Measurements from ENCODE around the gene MAP2K2. TPM values are rescaled to one million over a fixed set of nuclear protein-coding genes. Genes with fewer than 3 reads are reported as not detected.

Gene MAP2K2
- polyA plus RNA-seq, 2 of the 4 experiments (the other 2 are of a cell fraction), result 41.7 to 115 TPM

- TF ChIP-seq NPAS2 (CRISPR knock-in tag; IDR thresholded peaks at IDR 0.05; ENCODE audit: borderline replicate concordance) (no peak), POLR2AphosphoS2 (conservative IDR thresholded peaks at IDR 0.05; ENCODE audit: low read length) (no peak)
Measured at GRCh38 chr19:4109626-4109945, 14.3 kb downstream of the MAP2K2 start (continued).

- WGBS (ENCODE audit: missing lambda C conversion rate), result 95% methylated on average over 35 of the region's 35 CpGs
- Histone ChIP-seq H3K4me3 (no peak overlapping the region), H3K27ac (no peak overlapping the region), H3K4me1 (no peaks in the 10 kb centered on the region), H3K4me2 (no peak overlapping the region), H3K9me3 (no peaks in the 10 kb centered on the region)
- CTCF ChIA-PET, result interaction anchor here (0.9 to 1.4 kb wide), 3 partner anchors 8 to 99 kb away, joined by 3 to 6 read pairs (median 3); no protein-coding TSS in a partner anchor
- DNase-seq (ENCODE audit: low read depth in 1 of 2, low spot score in 1 of 2) (no peak), FAIRE-seq (no peak), ATAC-seq (no peak)
- POLR2A ChIA-PET, result no interaction called here
- TF ChIP-seq, protein P1, sequence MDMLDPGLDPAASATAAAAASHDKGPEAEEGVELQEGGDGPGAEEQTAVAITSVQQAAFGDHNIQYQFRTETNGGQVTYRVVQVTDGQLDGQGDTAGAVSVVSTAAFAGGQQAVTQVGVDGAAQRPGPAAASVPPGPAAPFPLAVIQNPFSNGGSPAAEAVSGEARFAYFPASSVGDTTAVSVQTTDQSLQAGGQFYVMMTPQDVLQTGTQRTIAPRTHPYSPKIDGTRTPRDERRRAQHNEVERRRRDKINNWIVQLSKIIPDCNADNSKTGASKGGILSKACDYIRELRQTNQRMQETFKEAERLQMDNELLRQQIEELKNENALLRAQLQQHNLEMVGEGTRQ (IDR thresholded peaks at IDR 0.05), result no peak
- TF ChIP-seq POLR2A (IDR thresholded peaks at IDR 0.05; ENCODE audit: low read length) (no peak), CHD2 (IDR thresholded peaks at IDR 0.05; ENCODE audit: low read length, partially characterized antibody) (no peak), HOXA7 (CRISPR knock-in tag; IDR thresholded peaks at IDR 0.05) (no peak), HEYL (CRISPR knock-in tag; IDR thresholded peaks at IDR 0.05) (no peak), HDAC2 (IDR thresholded peaks at IDR 0.05) (no peak), MYC (IDR thresholded peaks at IDR 0.05; ENCODE audit: borderline replicate concordance, low read length) (no peak), NR3C1 (IDR thresholded peaks at IDR 0.05) (no peak), JUNB (IDR thresholded peaks at IDR 0.05) (no peak), RNF2 (IDR thresholded peaks at IDR 0.05; ENCODE audit: borderline replicate concordance, low read depth) (no peak), KDM1A (IDR thresholded peaks at IDR 0.05; ENCODE audit: low read depth) (no peak), FOSB (CRISPR knock-in tag; IDR thresholded peaks at IDR 0.05) (no peak), BHLHE40 (IDR thresholded peaks at IDR 0.05; ENCODE audit: low read depth, low read length) (no peak), ZFP36 (IDR thresholded peaks at IDR 0.05; ENCODE audit: borderline replicate concordance, partially characterized antibody) (no peak), ZSCAN20 (CRISPR knock-in tag; IDR thresholded peaks at IDR 0.05) (no peak), PHF8 (IDR thresholded peaks at IDR 0.05; ENCODE audit: borderline replicate concordance, low read depth) (no peak), EHF (CRISPR knock-in tag; IDR thresholded peaks at IDR 0.05) (no peak), HOXB5 (CRISPR knock-in tag; IDR thresholded peaks at IDR 0.05) (no peak)
Measured at GRCh38 chr19:4108767-4109625, 14.9 kb downstream of the MAP2K2 start.

- peak overlapping the region in 1 of 2 experiments; percentile 4; a peak in 1 of 6 replicates for H3K27ac ChIP-seq
- no peaks in the 10 kb centered on the region for H3K9me3 ChIP-seq
- H3K4me2 ChIP-seq, result no peak overlapping the region
- DNase-seq (ENCODE audit: low read depth in 1 of 2, low spot score in 1 of 2) (no peak), FAIRE-seq (no peak), ATAC-seq (peak; percentile 22 to 25; a peak in 1 of 6 replicates)
- 64% methylated on average over 9 of the region's 9 CpGs for WGBS (ENCODE audit: missing lambda C conversion rate)
- CTCF ChIA-PET, result interaction anchor here (1.0 kb wide), 1 partner anchor 77 kb away, joined by 4 read pairs; no protein-coding TSS in a partner anchor
- H3K4me1 ChIP-seq, result no peaks in the 10 kb centered on the region; the same call in 2 of the 3 replicates
- POLR2A ChIA-PET, result no interaction called here
- H3K4me3 ChIP-seq, result no peak overlapping the region
- TF ChIP-seq, protein P2, sequence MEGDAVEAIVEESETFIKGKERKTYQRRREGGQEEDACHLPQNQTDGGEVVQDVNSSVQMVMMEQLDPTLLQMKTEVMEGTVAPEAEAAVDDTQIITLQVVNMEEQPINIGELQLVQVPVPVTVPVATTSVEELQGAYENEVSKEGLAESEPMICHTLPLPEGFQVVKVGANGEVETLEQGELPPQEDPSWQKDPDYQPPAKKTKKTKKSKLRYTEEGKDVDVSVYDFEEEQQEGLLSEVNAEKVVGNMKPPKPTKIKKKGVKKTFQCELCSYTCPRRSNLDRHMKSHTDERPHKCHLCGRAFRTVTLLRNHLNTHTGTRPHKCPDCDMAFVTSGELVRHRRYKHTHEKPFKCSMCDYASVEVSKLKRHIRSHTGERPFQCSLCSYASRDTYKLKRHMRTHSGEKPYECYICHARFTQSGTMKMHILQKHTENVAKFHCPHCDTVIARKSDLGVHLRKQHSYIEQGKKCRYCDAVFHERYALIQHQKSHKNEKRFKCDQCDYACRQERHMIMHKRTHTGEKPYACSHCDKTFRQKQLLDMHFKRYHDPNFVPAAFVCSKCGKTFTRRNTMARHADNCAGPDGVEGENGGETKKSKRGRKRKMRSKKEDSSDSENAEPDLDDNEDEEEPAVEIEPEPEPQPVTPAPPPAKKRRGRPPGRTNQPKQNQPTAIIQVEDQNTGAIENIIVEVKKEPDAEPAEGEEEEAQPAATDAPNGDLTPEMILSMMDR (IDR thresholded peaks at IDR 0.05), result no peak
- TF ChIP-seq KDM5A (IDR thresholded peaks at IDR 0.05) (no peak), FOXS1 (CRISPR knock-in tag; IDR thresholded peaks at IDR 0.05) (no peak), HEYL (CRISPR knock-in tag; IDR thresholded peaks at IDR 0.05) (no peak), ZSCAN20 (CRISPR knock-in tag; IDR thresholded peaks at IDR 0.05) (no peak), EHMT2 (IDR thresholded peaks at IDR 0.05; ENCODE audit: low read depth) (no peak), GATA3 (IDR thresholded peaks at IDR 0.05; ENCODE audit: borderline replicate concordance) (no peak), ZNF302 (CRISPR knock-in tag; IDR thresholded peaks at IDR 0.05) (no peak), BCL3 (IDR thresholded peaks at IDR 0.05) (no peak), CHD2 (IDR thresholded peaks at IDR 0.05; ENCODE audit: low read length, partially characterized antibody) (no peak), RFX5 (IDR thresholded peaks at IDR 0.05) (no peak), HOXB5 (CRISPR knock-in tag; IDR thresholded peaks at IDR 0.05) (no peak), TP53 (CRISPR knock-in tag; IDR thresholded peaks at IDR 0.05) (no peak)
- TF ChIP-seq, protein P3, sequence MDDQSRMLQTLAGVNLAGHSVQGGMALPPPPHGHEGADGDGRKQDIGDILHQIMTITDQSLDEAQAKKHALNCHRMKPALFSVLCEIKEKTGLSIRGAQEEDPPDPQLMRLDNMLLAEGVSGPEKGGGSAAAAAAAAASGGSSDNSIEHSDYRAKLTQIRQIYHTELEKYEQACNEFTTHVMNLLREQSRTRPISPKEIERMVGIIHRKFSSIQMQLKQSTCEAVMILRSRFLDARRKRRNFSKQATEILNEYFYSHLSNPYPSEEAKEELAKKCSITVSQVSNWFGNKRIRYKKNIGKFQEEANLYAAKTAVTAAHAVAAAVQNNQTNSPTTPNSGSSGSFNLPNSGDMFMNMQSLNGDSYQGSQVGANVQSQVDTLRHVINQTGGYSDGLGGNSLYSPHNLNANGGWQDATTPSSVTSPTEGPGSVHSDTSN (IDR thresholded peaks at IDR 0.05), result no peak
- TF ChIP-seq, protein P4, sequence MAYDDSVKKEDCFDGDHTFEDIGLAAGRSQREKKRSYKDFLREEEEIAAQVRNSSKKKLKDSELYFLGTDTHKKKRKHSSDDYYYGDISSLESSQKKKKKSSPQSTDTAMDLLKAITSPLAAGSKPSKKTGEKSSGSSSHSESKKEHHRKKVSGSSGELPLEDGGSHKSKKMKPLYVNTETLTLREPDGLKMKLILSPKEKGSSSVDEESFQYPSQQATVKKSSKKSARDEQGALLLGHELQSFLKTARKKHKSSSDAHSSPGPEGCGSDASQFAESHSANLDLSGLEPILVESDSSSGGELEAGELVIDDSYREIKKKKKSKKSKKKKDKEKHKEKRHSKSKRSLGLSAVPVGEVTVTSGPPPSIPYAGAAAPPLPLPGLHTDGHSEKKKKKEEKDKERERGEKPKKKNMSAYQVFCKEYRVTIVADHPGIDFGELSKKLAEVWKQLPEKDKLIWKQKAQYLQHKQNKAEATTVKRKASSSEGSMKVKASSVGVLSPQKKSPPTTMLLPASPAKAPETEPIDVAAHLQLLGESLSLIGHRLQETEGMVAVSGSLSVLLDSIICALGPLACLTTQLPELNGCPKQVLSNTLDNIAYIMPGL (CRISPR knock-in tag; IDR thresholded peaks at IDR 0.05; ENCODE audit: borderline replicate concordance), result no peak
Measured at GRCh38 chr19:4103080-4103433, 20.9 kb downstream of the MAP2K2 start.

Measured in A549 (cell line).